ENCODE results near the gene ARFGAP3.

DNA sequence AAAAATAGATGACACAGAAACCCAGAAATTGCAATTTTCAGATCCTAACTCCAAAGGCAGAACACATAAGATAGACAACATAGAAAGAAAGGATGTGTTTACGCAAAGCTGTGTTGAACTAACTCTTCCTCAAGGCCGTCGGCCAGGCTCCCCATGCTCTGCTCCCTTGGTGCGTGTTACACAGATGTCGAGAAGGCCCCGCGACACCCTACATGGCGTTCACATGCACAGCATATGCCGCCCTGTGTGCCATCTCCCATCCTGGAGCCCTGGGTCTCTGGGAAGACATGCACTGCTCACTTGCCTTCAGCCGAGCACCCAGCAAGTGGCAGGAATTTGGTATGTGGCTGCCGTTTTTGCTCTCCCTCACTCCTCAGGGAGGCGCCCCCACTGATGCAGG lies 47.0 kb upstream of the ARFGAP3 start:
- TF ChIP-seq, protein P1, sequence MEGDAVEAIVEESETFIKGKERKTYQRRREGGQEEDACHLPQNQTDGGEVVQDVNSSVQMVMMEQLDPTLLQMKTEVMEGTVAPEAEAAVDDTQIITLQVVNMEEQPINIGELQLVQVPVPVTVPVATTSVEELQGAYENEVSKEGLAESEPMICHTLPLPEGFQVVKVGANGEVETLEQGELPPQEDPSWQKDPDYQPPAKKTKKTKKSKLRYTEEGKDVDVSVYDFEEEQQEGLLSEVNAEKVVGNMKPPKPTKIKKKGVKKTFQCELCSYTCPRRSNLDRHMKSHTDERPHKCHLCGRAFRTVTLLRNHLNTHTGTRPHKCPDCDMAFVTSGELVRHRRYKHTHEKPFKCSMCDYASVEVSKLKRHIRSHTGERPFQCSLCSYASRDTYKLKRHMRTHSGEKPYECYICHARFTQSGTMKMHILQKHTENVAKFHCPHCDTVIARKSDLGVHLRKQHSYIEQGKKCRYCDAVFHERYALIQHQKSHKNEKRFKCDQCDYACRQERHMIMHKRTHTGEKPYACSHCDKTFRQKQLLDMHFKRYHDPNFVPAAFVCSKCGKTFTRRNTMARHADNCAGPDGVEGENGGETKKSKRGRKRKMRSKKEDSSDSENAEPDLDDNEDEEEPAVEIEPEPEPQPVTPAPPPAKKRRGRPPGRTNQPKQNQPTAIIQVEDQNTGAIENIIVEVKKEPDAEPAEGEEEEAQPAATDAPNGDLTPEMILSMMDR (IDR thresholded peaks at IDR 0.05; ENCODE audit: poor library complexity): no peak
- no peak for TF ChIP-seq EZH2 (IDR thresholded peaks at IDR 0.05; ENCODE audit: borderline replicate concordance)
